Keratinocyte (primary cell): ENCODE measurements around the gene TSC22D3. TPM values are rescaled to one million over a fixed set of nuclear protein-coding genes. Genes with fewer than 3 reads are reported as not detected.

Experiments
- DNase-seq: peaks from one replicate; pipeline ENCODE4 v3.0.0-alpha.2; 2011; ENCODE audit warnings: low read depth, missing footprints, low spot score
- FAIRE-seq: peaks from 2 replicates; lab custom pipeline; 2011; peaks lifted over from hg19 to GRCh38; lab: Jason Lieb, UNC
- H2AFZ ChIP-seq: 2 replicates; pipeline ENCODE4 v1.6.0; 2012; ENCODE audit warnings: low read length, control low read depth, inconsistent platforms; ENCODE audit not compliant: control insufficient read depth
- H3K27ac ChIP-seq: 2 replicates; pipeline ENCODE4 v1.5.1; 2011; ENCODE audit warnings: low read length; ENCODE audit not compliant: control insufficient read depth, insufficient read depth
- H3K27me3 ChIP-seq: 3 replicates; pipeline ENCODE4 v1.6.0; 2011; ENCODE audit warnings: low read length; ENCODE audit not compliant: control insufficient read depth, insufficient read depth; ENCODE audit errors: extremely low read depth
- H3K36me3 ChIP-seq, 2 experiments: 2 replicates in 1 of 2; 3 replicates in 1 of 2; pipeline ENCODE4 v1.5.1; 2011; ENCODE audit warnings: low read length in 2 of 2, mild to moderate bottlenecking in 1 of 2; ENCODE audit not compliant: control insufficient read depth in 2 of 2, insufficient read depth in 2 of 2; ENCODE audit errors: extremely low read depth in 1 of 2
- H3K4me1 ChIP-seq: 3 replicates; pipeline ENCODE4 v1.5.1; 2011; ENCODE audit warnings: low read length; ENCODE audit not compliant: control insufficient read depth, insufficient read depth; ENCODE audit errors: extremely low read depth
- H3K4me2 ChIP-seq: 3 replicates; pipeline ENCODE4 v1.6.0; 2011; ENCODE audit warnings: low read depth, low read length; ENCODE audit not compliant: control insufficient read depth, insufficient read depth; ENCODE audit errors: extremely low read depth
- H3K4me3 ChIP-seq, 3 experiments: fragments of 200-600 bp in 1 of 3; sonication (generic) in 1 of 3; 2 replicates in 2 of 3; 3 replicates in 1 of 3; pipeline ENCODE4 v1.5.1; 2011 to 2016; ENCODE audit warnings: low read length in 3 of 3, mild to moderate bottlenecking in 3 of 3, control low read depth in 2 of 3, inconsistent platforms in 1 of 3, low read depth in 1 of 3, mixed read lengths in 1 of 3, mixed run types in 1 of 3, moderate library complexity in 1 of 3; ENCODE audit not compliant: control insufficient read depth in 2 of 3, insufficient read depth in 2 of 3; ENCODE audit errors: extremely low read depth in 1 of 3
- H3K79me2 ChIP-seq: 2 replicates; pipeline ENCODE4 v1.6.0; 2012; ENCODE audit warnings: low read length; ENCODE audit not compliant: control insufficient read depth, insufficient read depth
- H3K9ac ChIP-seq: 3 replicates; pipeline ENCODE4 v1.6.0; 2011; ENCODE audit warnings: low read length; ENCODE audit not compliant: control insufficient read depth, insufficient read depth; ENCODE audit errors: extremely low read depth
- H3K9me1 ChIP-seq: 3 replicates; pipeline ENCODE4 v1.6.0; 2011; ENCODE audit warnings: low read length; ENCODE audit not compliant: control insufficient read depth, insufficient read depth; ENCODE audit errors: extremely low read depth
- H3K9me3 ChIP-seq: 2 replicates; pipeline ENCODE4 v1.5.1; 2012; ENCODE audit warnings: low read depth, low read length; ENCODE audit not compliant: control insufficient read depth
- H4K20me1 ChIP-seq: 3 replicates; pipeline ENCODE4 v1.6.0; 2011; ENCODE audit warnings: low read length; ENCODE audit not compliant: control insufficient read depth, insufficient read depth; ENCODE audit errors: extremely low read depth
- CTCF ChIP-seq, 3 experiments: IDR thresholded peaks in 1 of 3; conservative IDR thresholded peaks in 1 of 3; optimal IDR thresholded peaks in 1 of 3; 2 replicates in 2 of 3; 3 replicates in 1 of 3; pipeline versions ENCODE3 to v1.5.1; 2011; ENCODE audit warnings: low read length in 3 of 3, mild to moderate bottlenecking in 3 of 3, moderate library complexity in 2 of 3, control low read depth in 1 of 3, inconsistent platforms in 1 of 3; ENCODE audit not compliant: insufficient read depth in 2 of 3; ENCODE audit errors: extremely low read depth in 1 of 3
- EZH2 ChIP-seq: IDR thresholded peaks from one replicate; pipeline ENCODE4 v1.6.1; 2012; ENCODE audit warnings: inconsistent platforms, mild to moderate bottlenecking, low read length, moderate library complexity
- dilution Hi-C: fragments of 300-500 bp; cut with MboI; formaldehyde crosslinking; loops from one replicate; pipeline ENCODE4 v1.7.0; 2020; ENCODE audit warnings: low sequenced_read_pairs; ENCODE audit not compliant: extremely low pct_ligation_motif_present
- polyA plus RNA-seq, 5 experiments: library from polyadenylated mRNA; depleted of rRNA in 3 of 5; stranded (reverse) in 3 of 5; stranded (forward) in 1 of 5; unstranded in 1 of 5; fragments of >200 nt; gene quantifications; 1 replicate in 1 of 5; 2 replicates in 3 of 5; 3 replicates in 1 of 5; pipeline versions ENCODE4 v1.2.1 to v1.2.3, GENCODE V29; 2011 to 2012; ENCODE audit warnings: missing spikeins in 2 of 5, low read depth in 1 of 5, low replicate concordance in 1 of 5

The TSC22D3 gene
- polyA plus RNA-seq, 1 donor (not counting 4 experiments of a cell fraction or from before 2014, with no cell fraction given) = 48.5 TPM

GRCh38 chrX:107710617-107711391 lies 64.8 kb downstream of the TSC22D3 start:
- peaks cover 0 to 16% of the 10 kb centered on the region in 2 experiments for H3K36me3 ChIP-seq
- no peak for TF ChIP-seq CTCF (optimal IDR thresholded peaks at IDR 0.05 in 1 of 3, IDR thresholded peaks at IDR 0.05 in 1 of 3, conservative IDR thresholded peaks at IDR 0.05 in 1 of 3; ENCODE audit: extremely low read depth in 1 of 3, insufficient read depth in 2 of 3, low read length in 3 of 3)
- no peak for TF ChIP-seq EZH2
- dilution Hi-C loops = no loop called here
- peak overlapping the region; percentile 69 for H3K9ac ChIP-seq
- no peaks in the 10 kb centered on the region for H3K79me2 ChIP-seq
- H4K20me1 ChIP-seq = no peaks in the 10 kb centered on the region
- H3K9me1 ChIP-seq = no peaks in the 10 kb centered on the region
- H3K4me1 ChIP-seq = peaks cover 40% of the 10 kb centered on the region
- H3K9me3 ChIP-seq = no peaks in the 10 kb centered on the region
- H3K27ac ChIP-seq = peak overlapping the region; percentile 92
- peak overlapping the region; percentile 56 for H3K4me2 ChIP-seq
- FAIRE-seq (peak; percentile 48), DNase-seq (no peak)
- H3K4me3 ChIP-seq = no peak overlapping the region
- no peaks in the 10 kb centered on the region for H3K27me3 ChIP-seq
- H2AFZ ChIP-seq = no peak overlapping the region

- peak; percentile 39 for FAIRE-seq
- no peak overlapping the region for H3K4me2 ChIP-seq
Observed at GRCh38 chrX:107709266-107709806, 66.3 kb downstream of the TSC22D3 start.

More at GRCh38 chrX:107709266-107709806, 66.3 kb downstream of the TSC22D3 start:
- no peaks in the 10 kb centered on the region for H3K79me2 ChIP-seq
- dilution Hi-C loops = no loop called here
- H3K4me1 ChIP-seq = peaks cover 28% of the 10 kb centered on the region
- H3K9me1 ChIP-seq = no peaks in the 10 kb centered on the region
- H3K4me3 ChIP-seq = no peak overlapping the region
- no peak overlapping the region for H3K9ac ChIP-seq
- no peak for DNase-seq
- no peak overlapping the region for H2AFZ ChIP-seq
- no peak overlapping the region for H3K27ac ChIP-seq
- no peaks in the 10 kb centered on the region for H4K20me1 ChIP-seq
- H3K9me3 ChIP-seq = no peaks in the 10 kb centered on the region
- H3K27me3 ChIP-seq = no peaks in the 10 kb centered on the region
- TF ChIP-seq CTCF (optimal IDR thresholded peaks at IDR 0.05 in 1 of 3, IDR thresholded peaks at IDR 0.05 in 1 of 3, conservative IDR thresholded peaks at IDR 0.05 in 1 of 3; ENCODE audit: extremely low read depth in 1 of 3, insufficient read depth in 2 of 3, low read length in 3 of 3) (no peak), EZH2 (no peak)
- peaks cover 0 to 6% of the 10 kb centered on the region in 2 experiments for H3K36me3 ChIP-seq
